PC-9 (cell line): ENCODE measurements around the gene KIF26A.

Source experiments
- EZH2 ChIP-seq: fragments of 200-600 bp; sonication (generic); IDR thresholded peaks from 2 replicates; pipeline ENCODE4 v1.8.0; 2017; ENCODE audit warnings: antibody characterized with exemption, low read depth
- TF ChIP-seq, protein P1 (sequence below): fragments of 200-600 bp; sonication (generic); conservative IDR thresholded peaks from 2 replicates; pipeline ENCODE4 v1.6.1; 2017; ENCODE audit warnings: mixed run types, antibody characterized with exemption, mild to moderate bottlenecking, moderate library complexity

DNA sequence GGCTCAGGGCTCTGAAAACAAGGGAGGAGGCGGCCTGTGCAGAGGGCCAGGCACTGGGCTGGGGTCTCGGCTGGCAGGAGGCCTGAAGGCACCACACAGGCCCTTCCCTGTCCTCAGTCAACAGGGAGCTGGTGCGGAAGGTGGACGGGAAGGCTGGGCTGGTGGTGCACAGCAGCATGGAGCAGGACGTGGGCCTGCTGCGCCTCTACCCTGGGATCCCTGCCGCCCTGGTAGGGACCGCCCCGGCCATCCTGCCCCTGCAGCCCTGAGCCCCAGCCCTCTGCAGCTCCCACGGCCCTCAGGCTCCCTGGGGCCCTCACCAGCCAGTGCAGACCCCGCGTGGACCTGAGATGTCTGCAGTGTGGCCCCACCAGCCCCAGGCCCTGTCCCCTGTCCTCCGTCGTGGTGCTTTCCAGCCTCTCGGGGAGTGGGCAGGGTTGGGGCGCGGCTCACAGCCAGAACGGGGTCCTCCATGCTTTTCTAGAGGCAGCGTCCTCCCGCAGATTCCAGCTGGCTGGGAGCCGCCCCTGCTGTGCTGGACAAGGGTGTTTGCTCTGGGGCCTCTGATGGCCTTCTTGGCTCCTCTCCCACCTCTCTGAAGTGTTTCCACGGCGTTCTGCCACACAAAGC is 34.8 kb upstream of the KIF26A start:
- TF ChIP-seq, protein P1, sequence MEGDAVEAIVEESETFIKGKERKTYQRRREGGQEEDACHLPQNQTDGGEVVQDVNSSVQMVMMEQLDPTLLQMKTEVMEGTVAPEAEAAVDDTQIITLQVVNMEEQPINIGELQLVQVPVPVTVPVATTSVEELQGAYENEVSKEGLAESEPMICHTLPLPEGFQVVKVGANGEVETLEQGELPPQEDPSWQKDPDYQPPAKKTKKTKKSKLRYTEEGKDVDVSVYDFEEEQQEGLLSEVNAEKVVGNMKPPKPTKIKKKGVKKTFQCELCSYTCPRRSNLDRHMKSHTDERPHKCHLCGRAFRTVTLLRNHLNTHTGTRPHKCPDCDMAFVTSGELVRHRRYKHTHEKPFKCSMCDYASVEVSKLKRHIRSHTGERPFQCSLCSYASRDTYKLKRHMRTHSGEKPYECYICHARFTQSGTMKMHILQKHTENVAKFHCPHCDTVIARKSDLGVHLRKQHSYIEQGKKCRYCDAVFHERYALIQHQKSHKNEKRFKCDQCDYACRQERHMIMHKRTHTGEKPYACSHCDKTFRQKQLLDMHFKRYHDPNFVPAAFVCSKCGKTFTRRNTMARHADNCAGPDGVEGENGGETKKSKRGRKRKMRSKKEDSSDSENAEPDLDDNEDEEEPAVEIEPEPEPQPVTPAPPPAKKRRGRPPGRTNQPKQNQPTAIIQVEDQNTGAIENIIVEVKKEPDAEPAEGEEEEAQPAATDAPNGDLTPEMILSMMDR, result no peak
- TF ChIP-seq EZH2, result no peak
